ENCODE results near the gene KCNC2.

- no peak for TF ChIP-seq CTCF (IDR thresholded peaks at IDR 0.05)
- no peak for TF ChIP-seq POLR2A (IDR thresholded peaks at IDR 0.05)
Observed at GRCh38 chr12:75135026-75135425, 74.6 kb downstream of the KCNC2 start.
